ENCODE results near the gene WNT5A. TPM values are rescaled to one million over a fixed set of nuclear protein-coding genes. Genes with fewer than 3 reads are reported as not detected.

WNT5A gene
- total RNA-seq, 2 experiments from 2014 or later = 0.06 TPM; not detected in 1

- ATAC-seq (ENCODE audit: poor library complexity) (no peak), DNase-seq (no peak)
- no peaks in the 10 kb centered on the region for H3K27me3 ChIP-seq (ENCODE audit: control insufficient read depth in 1 of 2, insufficient read depth in 2 of 2, low read length in 2 of 2)
- no peaks in the 10 kb centered on the region for H3K9me3 ChIP-seq (ENCODE audit: control insufficient read depth in 1 of 2, insufficient read depth in 1 of 2, low read length in 2 of 2)
- ChIA-PET POLR2A (no interaction called here), CTCF (no interaction called here)
- Mint-ChIP-seq H3K4me3 (no peak overlapping the region), H3K27ac (no peak overlapping the region), H3K4me1 (ENCODE audit: low read depth) (peaks cover 8% of the 10 kb centered on the region), H3K36me3 (ENCODE audit: low read depth) (no peaks in the 10 kb centered on the region), H3K9me3 (no peaks in the 10 kb centered on the region), H3K27me3 (peaks cover 4% of the 10 kb centered on the region)
- TF ChIP-seq, protein P1, sequence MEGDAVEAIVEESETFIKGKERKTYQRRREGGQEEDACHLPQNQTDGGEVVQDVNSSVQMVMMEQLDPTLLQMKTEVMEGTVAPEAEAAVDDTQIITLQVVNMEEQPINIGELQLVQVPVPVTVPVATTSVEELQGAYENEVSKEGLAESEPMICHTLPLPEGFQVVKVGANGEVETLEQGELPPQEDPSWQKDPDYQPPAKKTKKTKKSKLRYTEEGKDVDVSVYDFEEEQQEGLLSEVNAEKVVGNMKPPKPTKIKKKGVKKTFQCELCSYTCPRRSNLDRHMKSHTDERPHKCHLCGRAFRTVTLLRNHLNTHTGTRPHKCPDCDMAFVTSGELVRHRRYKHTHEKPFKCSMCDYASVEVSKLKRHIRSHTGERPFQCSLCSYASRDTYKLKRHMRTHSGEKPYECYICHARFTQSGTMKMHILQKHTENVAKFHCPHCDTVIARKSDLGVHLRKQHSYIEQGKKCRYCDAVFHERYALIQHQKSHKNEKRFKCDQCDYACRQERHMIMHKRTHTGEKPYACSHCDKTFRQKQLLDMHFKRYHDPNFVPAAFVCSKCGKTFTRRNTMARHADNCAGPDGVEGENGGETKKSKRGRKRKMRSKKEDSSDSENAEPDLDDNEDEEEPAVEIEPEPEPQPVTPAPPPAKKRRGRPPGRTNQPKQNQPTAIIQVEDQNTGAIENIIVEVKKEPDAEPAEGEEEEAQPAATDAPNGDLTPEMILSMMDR (IDR thresholded peaks at IDR 0.05) = no peak
- H3K27ac ChIP-seq (ENCODE audit: low read depth in 1 of 2, low read length in 2 of 2) = no peak overlapping the region
- H3K36me3 ChIP-seq (ENCODE audit: insufficient read depth, low read length) = no peaks in the 10 kb centered on the region
- no peaks in the 10 kb centered on the region for H3K4me1 ChIP-seq (ENCODE audit: insufficient read depth, low read length)
- intact Hi-C loops (cut with DNase I, micrococcal nuclease) = no loop called here
- no peak overlapping the region for H3K4me3 ChIP-seq (ENCODE audit: low read length)
These were observed 31.3 kb upstream of the WNT5A start for GRCh38 chr3:55518451-55518850.

- intact Hi-C loops (cut with DNase I, micrococcal nuclease) = no loop called here
- Mint-ChIP-seq H3K27me3 (peaks cover 4% of the 10 kb centered on the region), H3K4me3 (no peak overlapping the region), H3K9me3 (no peaks in the 10 kb centered on the region), H3K4me1 (ENCODE audit: low read depth) (peaks cover 3% of the 10 kb centered on the region), H3K27ac (no peak overlapping the region), H3K36me3 (ENCODE audit: low read depth) (no peaks in the 10 kb centered on the region)
- H3K4me1 ChIP-seq (ENCODE audit: insufficient read depth, low read length) = no peaks in the 10 kb centered on the region
- DNase-seq = no peak
- TF ChIP-seq, protein P1 (IDR thresholded peaks at IDR 0.05) = no peak
- no peak overlapping the region for H3K27ac ChIP-seq (ENCODE audit: low read depth in 1 of 2, low read length in 2 of 2)
- ChIA-PET POLR2A (no interaction called here), CTCF (no interaction called here)
- no peaks in the 10 kb centered on the region for H3K9me3 ChIP-seq (ENCODE audit: control insufficient read depth in 1 of 2, insufficient read depth in 1 of 2, low read length in 2 of 2)
- no peak for ATAC-seq (ENCODE audit: poor library complexity)
- no peaks in the 10 kb centered on the region for H3K27me3 ChIP-seq (ENCODE audit: control insufficient read depth in 1 of 2, insufficient read depth in 2 of 2, low read length in 2 of 2)
- H3K36me3 ChIP-seq (ENCODE audit: insufficient read depth, low read length) = no peaks in the 10 kb centered on the region
- H3K4me3 ChIP-seq (ENCODE audit: low read length) = no peak overlapping the region
These were observed 29.4 kb upstream of the WNT5A start for GRCh38 chr3:55516392-55517030.

DNA sequence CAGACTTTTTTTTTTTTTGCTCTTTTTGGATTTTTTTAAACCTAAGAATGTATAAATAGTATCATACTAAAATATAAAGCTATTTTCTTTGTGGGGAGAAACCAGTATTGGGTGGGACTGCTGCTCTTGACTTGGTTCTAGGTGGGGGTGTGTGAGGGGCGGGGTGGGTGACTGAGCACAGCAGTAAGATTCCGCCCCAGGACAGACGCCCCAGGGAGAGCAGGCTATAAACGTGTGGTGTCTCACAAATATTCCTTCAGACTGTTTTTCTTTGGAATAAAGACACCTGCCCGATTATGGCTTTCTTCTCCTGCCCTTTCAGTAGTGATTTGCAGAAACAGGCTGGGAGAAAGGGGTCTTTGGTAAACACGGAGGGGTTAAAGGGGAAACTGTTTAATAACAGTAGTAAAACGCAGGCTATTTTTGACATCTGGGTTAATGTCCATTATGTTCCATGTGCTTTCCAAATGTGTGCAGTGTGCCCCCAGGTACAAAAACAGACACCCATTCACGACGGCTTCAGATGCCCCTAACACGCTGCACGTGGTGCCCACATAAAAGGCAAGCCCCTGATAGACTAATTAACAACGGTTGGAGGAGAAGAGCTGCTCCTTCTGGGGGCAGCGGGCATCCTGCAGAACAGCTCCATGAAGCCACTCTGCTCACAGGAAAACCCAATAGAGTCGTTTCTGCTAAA, 28.6 kb upstream of the WNT5A start:
- Histone ChIP-seq H3K27ac (ENCODE audit: low read depth in 1 of 2, low read length in 2 of 2) (no peak overlapping the region), H3K36me3 (ENCODE audit: insufficient read depth, low read length) (no peaks in the 10 kb centered on the region), H3K27me3 (ENCODE audit: control insufficient read depth in 1 of 2, insufficient read depth in 2 of 2, low read length in 2 of 2) (no peaks in the 10 kb centered on the region), H3K4me1 (ENCODE audit: insufficient read depth, low read length) (no peaks in the 10 kb centered on the region), H3K9me3 (ENCODE audit: control insufficient read depth in 1 of 2, insufficient read depth in 1 of 2, low read length in 2 of 2) (no peaks in the 10 kb centered on the region), H3K4me3 (ENCODE audit: low read length) (no peak overlapping the region)
- Mint-ChIP-seq H3K27ac (no peak overlapping the region), H3K9me3 (no peaks in the 10 kb centered on the region), H3K4me3 (no peak overlapping the region), H3K4me1 (ENCODE audit: low read depth) (no peaks in the 10 kb centered on the region), H3K27me3 (peaks cover 4% of the 10 kb centered on the region), H3K36me3 (ENCODE audit: low read depth) (no peaks in the 10 kb centered on the region)
- no peak for ATAC-seq (ENCODE audit: poor library complexity)
- ChIA-PET CTCF (no interaction called here), POLR2A (no interaction called here)
- intact Hi-C loops (cut with DNase I, micrococcal nuclease) = no loop called here
- TF ChIP-seq, protein P1 (IDR thresholded peaks at IDR 0.05) = no peak
- DNase-seq = no peak

All from CD4-positive, alpha-beta T cell (primary cell).